Measurements from ENCODE around the gene NEMP1.
"Not testable (repeated sequence)": the region's sequence is repeated elsewhere in the genome, so short reads cannot be mapped to it uniquely, and the experiment has no call there.

NEMP1 gene

DNA sequence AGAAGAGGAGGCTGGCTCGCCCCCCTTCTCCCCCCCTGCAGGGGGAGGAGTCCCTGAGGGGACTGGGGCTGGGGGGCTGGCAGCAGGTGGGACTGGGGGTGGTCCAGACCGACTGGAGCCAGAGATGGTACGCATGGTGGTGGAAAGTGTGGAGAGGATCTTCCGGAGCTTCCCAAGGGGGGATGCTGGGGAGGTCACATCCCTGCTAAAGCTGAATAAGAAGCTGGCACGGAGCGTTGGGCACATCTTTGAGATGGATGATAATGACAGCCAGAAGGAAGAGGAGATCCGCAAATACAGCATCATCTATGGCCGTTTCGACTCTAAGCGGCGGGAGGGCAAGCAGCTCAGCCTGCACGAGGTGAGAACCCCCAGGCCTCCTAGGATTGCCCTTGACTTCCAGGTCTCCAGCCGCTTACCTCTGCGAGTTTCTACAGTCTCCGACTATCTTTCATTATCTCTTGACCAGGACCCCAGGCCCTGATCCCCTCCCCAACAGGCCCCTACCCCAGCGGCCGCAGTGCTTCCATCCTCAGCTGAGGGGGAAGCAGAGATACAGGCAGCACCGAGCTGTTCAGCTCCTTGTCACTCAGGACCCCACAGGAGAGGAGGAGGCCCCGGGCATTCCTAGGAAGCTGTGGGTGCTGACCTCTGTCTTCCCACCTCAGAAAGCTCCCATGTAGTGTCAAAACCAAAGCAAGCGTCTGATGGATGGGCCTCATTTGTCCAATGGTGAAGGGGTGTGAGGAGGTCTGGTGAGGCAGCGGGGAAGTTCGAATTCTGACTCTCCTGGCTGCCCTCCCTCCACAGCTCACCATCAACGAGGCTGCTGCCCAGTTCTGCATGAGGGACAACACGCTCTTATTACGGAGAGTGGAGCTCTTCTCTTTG lies 13.3 kb upstream of the NEMP1 start:
- no peak for DNase-seq (ENCODE audit: low read depth)

DNA sequence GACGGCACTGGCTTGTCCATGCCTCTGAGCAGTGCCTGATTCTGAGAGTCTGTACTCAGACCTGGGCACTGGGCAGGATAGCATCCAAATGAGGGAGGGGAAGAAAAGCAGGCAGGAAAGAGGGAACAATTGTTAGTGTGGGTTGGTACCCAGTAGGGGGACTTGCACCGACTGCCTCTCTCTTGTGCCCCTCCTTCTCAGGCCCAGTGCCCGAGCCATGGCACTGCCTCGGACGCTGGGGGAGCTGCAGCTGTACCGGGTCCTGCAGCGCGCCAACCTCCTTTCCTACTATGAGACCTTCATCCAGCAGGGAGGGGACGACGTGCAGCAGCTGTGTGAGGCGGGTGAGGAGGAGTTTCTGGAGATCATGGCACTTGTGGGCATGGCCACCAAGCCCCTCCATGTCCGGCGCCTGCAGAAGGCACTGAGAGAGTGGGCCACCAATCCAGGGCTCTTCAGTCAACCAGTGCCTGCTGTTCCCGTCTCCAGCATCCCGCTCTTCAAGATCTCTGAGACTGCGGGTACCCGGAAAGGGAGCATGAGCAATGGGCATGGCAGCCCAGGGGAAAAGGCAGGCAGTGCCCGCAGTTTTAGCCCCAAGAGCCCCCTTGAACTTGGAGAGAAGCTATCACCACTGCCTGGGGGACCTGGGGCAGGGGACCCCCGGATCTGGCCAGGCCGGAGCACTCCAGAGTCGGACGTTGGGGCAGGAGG lies 12.5 kb upstream of the NEMP1 start:
- peak; percentile 69 for DNase-seq (ENCODE audit: low read depth)

GRCh38 chr12:57090490-57090889 lies 11.9 kb upstream of the NEMP1 start:
- DNase-seq (ENCODE audit: low read depth), result no peak

- peak; percentile 71 for DNase-seq (ENCODE audit: low read depth)
These were observed 11.0 kb upstream of the NEMP1 start for GRCh38 chr12:57089271-57090245.

GRCh38 chr12:57088354-57089270 lies 10.0 kb upstream of the NEMP1 start, which contains the start of gene NAB2:
NAB2 (plus strand) TSS chr12:57089114; CDS start chr12:57089272, 158 bp downstream.
- peak; percentile 99 for DNase-seq (ENCODE audit: low read depth)

GRCh38 chr12:57087691-57088353 lies 9.2 kb upstream of the NEMP1 start:
- peak; percentile 96 for DNase-seq (ENCODE audit: low read depth)

- DNase-seq (ENCODE audit: low read depth), result peak; percentile 92
These were observed 8.6 kb upstream of the NEMP1 start for GRCh38 chr12:57087010-57087690.

GRCh38 chr12:57086493-57087009 lies 8.0 kb upstream of the NEMP1 start:
- DNase-seq (ENCODE audit: low read depth), result peak; percentile 69

GRCh38 chr12:57085999-57086492 lies 7.5 kb upstream of the NEMP1 start:
- peak; percentile 73 for DNase-seq (ENCODE audit: low read depth)

- DNase-seq (ENCODE audit: low read depth), result no peak
These were observed 2.3 kb upstream of the NEMP1 start for GRCh38 chr12:57080855-57081254.

GRCh38 chr12:57079821-57080220 lies 1.2 kb upstream of the NEMP1 start:
- DNase-seq (ENCODE audit: low read depth), result no peak

- DNase-seq (ENCODE audit: low read depth), result not testable (repeated sequence)
These were observed 4.8 kb downstream of the NEMP1 start for GRCh38 chr12:57073566-57074450.

DNA sequence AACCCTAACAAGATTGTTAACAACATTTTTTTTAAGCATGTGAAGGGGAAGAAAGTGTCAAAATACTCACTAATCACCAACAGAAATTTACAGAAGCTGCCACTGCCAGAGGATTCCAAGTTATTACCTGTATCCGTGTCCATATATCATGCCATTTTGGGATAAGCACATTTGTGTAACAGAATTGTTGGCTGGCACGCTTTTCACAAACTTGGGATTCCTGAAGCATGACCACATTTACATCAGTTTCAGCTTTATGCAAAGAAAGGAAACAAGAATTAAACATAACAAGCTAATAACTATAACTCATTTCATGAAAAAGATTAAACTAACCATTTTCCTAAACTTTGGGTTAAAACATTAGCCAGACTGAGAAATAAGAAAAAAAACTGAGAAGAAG lies 5.9 kb downstream of the NEMP1 start:
- DNase-seq (ENCODE audit: low read depth), result no peak

DNA sequence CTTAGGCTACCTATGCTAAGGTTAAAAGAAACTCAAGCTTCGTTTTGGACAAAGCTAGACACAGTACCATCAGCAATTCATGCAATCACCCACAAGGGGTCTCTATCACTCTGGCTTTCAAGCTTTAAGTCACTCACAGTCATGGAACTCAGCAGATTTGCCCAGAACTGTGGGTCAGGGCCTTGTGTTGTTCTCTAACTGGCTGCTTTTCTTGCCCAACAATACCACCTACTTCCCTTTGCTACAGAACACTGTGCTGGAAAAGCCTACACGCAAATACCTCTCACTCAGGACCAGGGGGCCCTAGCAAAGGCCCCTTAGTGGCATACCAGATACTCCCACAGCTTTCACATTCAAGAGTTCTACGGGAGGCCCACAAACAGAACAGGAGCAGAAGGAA lies 9.1 kb downstream of the NEMP1 start:
- peak; percentile 92 for DNase-seq (ENCODE audit: low read depth)

GRCh38 chr12:57066245-57066644 lies 12.3 kb downstream of the NEMP1 start:
- DNase-seq (ENCODE audit: low read depth), result no peak

DNA sequence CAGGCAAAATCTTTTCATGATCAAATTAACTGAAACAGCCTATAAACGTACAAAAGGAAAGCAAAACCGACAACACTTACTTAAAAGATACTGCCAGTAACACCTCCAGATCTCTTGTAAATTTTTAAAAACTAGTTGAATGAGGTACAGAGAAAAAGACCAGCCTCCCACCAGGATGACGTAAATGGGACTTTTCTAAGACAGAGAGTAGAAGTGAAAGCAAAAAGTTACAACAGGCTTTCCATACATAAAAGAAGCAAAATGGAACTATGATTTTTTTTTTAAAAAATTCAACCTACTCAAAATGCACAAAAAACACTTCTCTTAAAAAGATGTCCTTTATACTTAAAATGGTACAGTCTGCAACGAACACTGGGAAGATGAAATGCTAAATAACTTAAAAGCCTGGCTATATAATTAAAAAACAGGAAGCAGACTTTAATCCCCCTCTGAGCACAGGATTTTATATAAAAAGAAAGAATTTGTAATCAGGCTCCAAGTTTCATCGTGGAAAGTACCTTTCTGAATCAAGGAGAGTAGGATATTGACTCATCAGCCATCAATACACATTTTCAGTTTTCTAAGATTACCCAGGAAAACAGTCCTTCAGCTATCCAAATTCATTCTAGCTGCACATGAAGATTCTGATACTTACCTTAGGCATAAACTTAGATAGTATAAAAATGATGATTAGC lies 14.5 kb downstream of the NEMP1 start:
- DNase-seq (ENCODE audit: low read depth), result no peak

DNA sequence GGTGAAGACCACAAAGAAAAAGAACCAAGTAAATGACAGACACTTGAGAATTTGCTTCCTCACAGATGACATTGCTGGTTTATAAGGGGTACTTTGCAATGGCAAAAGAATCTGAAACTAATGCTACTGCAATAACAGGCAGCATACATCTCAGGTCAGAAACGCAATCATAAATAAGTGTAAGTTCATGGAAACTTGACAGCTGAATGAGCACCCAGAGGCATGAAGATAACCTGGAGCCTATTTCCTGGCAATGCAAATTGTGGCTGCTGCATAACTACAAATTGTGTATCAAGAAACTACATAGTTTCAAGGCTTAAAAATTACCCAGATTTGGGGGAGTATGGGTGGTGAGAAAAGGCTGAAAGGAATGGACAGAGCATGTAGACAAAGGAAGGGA lies 20.1 kb downstream of the NEMP1 start:
- no peak for DNase-seq (ENCODE audit: low read depth)

Measured in fibroblast of gingiva (primary cell).